Loucy (cell line): ENCODE measurements around the gene PDE10A.

Experiments
- EZH2phosphoT487 ChIP-seq: fragments of 200-600 bp; IDR thresholded peaks from 2 replicates; pipeline ENCODE4 v1.6.1; 2018; ENCODE audit warnings: antibody characterized with exemption, mild to moderate bottlenecking, moderate library complexity, borderline replicate concordance
- TF ChIP-seq, protein P1 (sequence below): fragments of 200-600 bp; sonication (generic); conservative IDR thresholded peaks from 2 replicates; pipeline ENCODE4 v1.5.1; 2014; ENCODE audit warnings: mild to moderate bottlenecking, antibody characterized with exemption, low read length

- no peak for TF ChIP-seq EZH2phosphoT487
- TF ChIP-seq, protein P1, sequence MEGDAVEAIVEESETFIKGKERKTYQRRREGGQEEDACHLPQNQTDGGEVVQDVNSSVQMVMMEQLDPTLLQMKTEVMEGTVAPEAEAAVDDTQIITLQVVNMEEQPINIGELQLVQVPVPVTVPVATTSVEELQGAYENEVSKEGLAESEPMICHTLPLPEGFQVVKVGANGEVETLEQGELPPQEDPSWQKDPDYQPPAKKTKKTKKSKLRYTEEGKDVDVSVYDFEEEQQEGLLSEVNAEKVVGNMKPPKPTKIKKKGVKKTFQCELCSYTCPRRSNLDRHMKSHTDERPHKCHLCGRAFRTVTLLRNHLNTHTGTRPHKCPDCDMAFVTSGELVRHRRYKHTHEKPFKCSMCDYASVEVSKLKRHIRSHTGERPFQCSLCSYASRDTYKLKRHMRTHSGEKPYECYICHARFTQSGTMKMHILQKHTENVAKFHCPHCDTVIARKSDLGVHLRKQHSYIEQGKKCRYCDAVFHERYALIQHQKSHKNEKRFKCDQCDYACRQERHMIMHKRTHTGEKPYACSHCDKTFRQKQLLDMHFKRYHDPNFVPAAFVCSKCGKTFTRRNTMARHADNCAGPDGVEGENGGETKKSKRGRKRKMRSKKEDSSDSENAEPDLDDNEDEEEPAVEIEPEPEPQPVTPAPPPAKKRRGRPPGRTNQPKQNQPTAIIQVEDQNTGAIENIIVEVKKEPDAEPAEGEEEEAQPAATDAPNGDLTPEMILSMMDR, result no peak
These were observed 12.1 kb upstream of the PDE10A start for GRCh38 chr6:165675120-165675519.
